ENCODE measurements around the gene CLDN9.

Gene CLDN9

DNA sequence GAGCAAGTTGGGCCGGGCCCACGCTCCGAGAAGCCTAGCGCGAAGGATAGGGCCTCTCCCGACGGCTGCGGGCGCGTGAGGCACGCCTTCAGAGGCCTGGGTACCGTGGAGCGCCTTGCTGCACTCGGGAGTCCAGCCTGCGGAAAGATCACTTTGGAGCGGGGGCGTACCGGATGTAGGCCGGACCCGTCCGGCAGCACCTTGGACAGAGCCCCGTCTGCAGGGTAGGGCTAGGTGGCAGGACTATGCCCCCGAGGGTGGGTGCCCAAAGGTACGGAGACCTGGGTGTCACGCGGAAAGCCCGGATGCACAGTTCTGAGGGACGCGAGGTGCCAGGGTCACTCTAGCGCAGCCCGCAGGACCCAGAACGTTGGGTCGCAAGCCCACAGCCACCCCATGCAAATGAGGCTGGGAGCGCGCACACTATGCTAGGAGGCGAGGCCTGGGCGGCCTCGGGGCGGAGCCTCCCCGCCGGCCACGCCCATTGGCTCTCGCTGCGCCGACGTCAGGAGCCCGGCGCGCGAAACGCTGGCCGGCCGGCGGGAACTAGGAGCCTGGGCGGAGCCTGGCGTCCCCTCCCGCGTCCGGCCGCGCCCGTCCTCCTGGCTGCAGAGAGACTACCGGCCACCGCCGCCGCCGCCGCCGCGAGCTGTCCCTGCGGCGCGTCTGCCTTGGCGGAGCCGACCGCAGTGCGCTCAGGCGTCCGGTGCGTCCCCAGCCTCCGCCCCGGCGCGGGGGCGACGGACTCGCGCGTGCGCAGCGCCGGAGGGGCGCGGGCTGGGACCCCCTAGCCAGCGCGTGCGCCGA, 43.8 kb upstream of the CLDN9 start, which contains the start of gene PAQR4:
Gene PAQR4 (plus strand): TSS at position 611 of the 807 bp plus-strand sequence. CDS start 327 bp downstream, outside the sequence.
- Histone ChIP-seq H3K9ac (ENCODE audit: low read length in 2 of 2) (no peak within 1 kb of the TSS), H3K36me3 (ENCODE audit: control insufficient read depth in 2 of 2, insufficient read depth in 2 of 2, low read length in 2 of 2) (no peaks in the 10 kb centered on the region), H3K27me3 (ENCODE audit: control insufficient read depth in 1 of 2, insufficient read depth in 2 of 2, low read length in 2 of 2) (peaks cover 39 to 60% of the 10 kb centered on the region in 2 donors), H3K4me1 (ENCODE audit: control insufficient read depth, insufficient read depth, low read length) (peaks cover 41% of the 10 kb centered on the region), H3K27ac (ENCODE audit: low read length) (no peak within 1 kb of the TSS), H3K9me3 (ENCODE audit: control insufficient read depth in 2 of 2, low read length in 2 of 2) (no peaks in the 10 kb centered on the region), H3K4me3 (ENCODE audit: low read length in 2 of 2) (peak within 1 kb of the TSS; percentile 43 to 81)

DNA sequence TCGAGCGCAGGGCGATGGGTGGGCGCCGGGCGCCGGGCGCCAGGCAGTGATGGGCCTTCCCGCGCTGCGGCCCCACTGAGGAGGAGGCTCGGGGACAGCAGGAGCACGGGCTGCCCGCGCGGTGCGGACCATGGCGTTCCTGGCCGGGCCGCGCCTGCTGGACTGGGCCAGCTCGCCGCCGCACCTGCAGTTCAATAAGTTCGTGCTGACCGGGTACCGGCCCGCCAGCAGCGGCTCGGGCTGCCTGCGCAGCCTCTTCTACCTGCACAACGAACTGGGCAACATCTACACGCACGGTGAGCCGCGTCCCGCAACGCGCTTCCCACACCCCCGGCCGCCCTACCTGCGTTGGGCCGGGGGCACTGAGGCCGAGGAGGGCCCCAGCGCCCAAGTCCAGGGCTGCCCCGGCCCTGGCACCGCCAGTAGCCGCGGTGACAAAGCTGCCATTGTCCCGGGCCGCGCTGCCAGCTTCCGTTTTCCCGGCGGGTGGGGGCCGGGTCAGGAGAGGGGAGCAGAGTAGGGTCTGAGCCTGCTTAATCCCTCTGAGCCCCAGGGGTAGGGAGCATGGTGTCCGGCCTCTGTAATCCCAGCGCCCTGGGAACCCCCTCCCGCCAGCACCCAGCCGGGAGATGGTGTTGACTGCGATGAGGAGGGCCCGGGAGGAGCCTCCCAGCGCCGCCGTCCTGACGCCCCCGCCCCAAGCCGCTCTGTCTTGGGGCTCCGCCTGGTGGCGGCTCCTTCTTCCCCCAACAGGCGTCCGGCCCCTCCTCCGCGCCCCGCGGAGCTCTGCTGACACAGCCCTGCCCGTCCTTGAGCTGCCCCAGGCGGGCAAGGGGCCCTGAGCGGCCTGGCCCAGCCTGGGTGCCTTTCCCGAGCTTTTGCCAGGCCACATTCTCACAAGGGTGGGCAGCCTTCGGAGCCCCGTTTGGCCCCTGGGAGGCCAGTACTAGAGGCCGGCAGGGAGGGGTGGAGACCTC, 42.9 kb upstream of the CLDN9 start:
- H3K9ac ChIP-seq (ENCODE audit: low read length in 2 of 2): no peak overlapping the region
- peaks cover 32% of the 10 kb centered on the region for H3K4me1 ChIP-seq (ENCODE audit: control insufficient read depth, insufficient read depth, low read length)
- no peaks in the 10 kb centered on the region for H3K36me3 ChIP-seq (ENCODE audit: control insufficient read depth in 2 of 2, insufficient read depth in 2 of 2, low read length in 2 of 2)
- no peaks in the 10 kb centered on the region for H3K9me3 ChIP-seq (ENCODE audit: control insufficient read depth in 2 of 2, low read length in 2 of 2)
- peaks cover 32 to 51% of the 10 kb centered on the region in 2 donors for H3K27me3 ChIP-seq (ENCODE audit: control insufficient read depth in 1 of 2, insufficient read depth in 2 of 2, low read length in 2 of 2)
- H3K27ac ChIP-seq (ENCODE audit: low read length): no peak overlapping the region
- H3K4me3 ChIP-seq (ENCODE audit: low read length in 2 of 2): peak overlapping the region; percentile 43 to 81

DNA sequence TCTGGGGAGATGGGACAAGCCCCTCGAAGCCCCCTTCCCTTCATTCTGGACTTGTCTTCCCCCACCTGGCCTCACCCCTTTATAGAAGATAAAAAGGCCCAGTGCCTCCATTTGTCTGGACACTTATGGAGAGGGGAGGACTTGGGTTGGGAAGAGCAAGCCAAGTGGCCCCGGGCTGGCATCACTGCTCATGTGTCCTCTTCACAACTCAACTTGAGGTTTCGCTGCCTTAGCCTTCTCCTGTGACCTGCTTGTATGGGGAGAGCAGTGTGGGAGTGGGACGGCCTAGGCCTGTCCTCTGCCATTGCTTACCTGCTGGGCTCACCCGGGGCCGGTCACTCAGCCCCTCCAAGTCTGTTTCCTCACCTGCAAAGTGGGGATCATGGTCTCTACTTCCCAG, 42.2 kb upstream of the CLDN9 start:
- no peak overlapping the region for H3K9ac ChIP-seq (ENCODE audit: low read length in 2 of 2)
- H3K27ac ChIP-seq (ENCODE audit: low read length): no peak overlapping the region
- H3K9me3 ChIP-seq (ENCODE audit: control insufficient read depth in 2 of 2, low read length in 2 of 2): no peaks in the 10 kb centered on the region
- H3K36me3 ChIP-seq (ENCODE audit: control insufficient read depth in 2 of 2, insufficient read depth in 2 of 2, low read length in 2 of 2): no peaks in the 10 kb centered on the region
- peaks cover 29 to 50% of the 10 kb centered on the region in 2 donors for H3K27me3 ChIP-seq (ENCODE audit: control insufficient read depth in 1 of 2, insufficient read depth in 2 of 2, low read length in 2 of 2)
- peak overlapping the region in 1 of 2 donors; percentile 8 for H3K4me3 ChIP-seq (ENCODE audit: low read length in 2 of 2)
- peaks cover 31% of the 10 kb centered on the region for H3K4me1 ChIP-seq (ENCODE audit: control insufficient read depth, insufficient read depth, low read length)

DNA sequence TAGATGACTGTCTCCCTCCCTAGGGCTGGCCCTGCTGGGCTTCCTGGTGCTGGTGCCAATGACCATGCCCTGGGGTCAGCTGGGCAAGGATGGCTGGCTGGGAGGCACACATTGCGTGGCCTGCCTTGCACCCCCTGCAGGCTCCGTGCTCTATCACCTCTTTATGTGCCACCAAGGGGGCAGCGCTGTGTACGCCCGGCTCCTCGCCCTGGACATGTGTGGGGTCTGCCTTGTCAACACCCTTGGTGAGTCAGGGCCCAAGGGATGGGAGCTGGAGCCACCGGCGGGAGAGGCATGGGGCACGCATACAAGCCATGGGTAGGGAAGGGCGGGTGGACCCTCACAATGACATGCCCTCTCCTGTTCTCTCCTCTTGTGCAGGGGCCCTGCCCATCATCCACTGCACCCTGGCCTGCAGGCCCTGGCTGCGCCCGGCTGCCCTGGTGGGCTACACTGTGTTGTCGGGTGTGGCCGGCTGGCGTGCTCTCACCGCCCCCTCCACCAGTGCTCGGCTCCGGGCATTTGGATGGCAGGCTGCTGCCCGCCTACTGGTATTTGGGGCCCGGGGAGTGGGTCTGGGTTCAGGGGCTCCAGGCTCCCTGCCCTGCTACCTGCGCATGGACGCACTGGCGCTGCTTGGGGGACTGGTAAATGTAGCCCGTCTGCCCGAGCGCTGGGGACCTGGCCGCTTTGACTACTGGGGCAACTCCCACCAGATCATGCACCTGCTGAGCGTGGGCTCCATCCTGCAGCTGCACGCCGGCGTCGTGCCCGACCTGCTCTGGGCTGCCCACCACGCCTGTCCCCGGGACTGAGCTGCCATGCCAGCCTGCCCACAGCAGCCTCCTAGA, 41.4 kb upstream of the CLDN9 start:
- H3K27me3 ChIP-seq (ENCODE audit: control insufficient read depth in 1 of 2, insufficient read depth in 2 of 2, low read length in 2 of 2): peaks cover 21 to 42% of the 10 kb centered on the region in 2 donors
- no peak overlapping the region for H3K9ac ChIP-seq (ENCODE audit: low read length in 2 of 2)
- H3K27ac ChIP-seq (ENCODE audit: low read length): no peak overlapping the region
- no peak overlapping the region for H3K4me3 ChIP-seq (ENCODE audit: low read length in 2 of 2)
- peaks cover 28% of the 10 kb centered on the region for H3K4me1 ChIP-seq (ENCODE audit: control insufficient read depth, insufficient read depth, low read length)
- no peaks in the 10 kb centered on the region for H3K36me3 ChIP-seq (ENCODE audit: control insufficient read depth in 2 of 2, insufficient read depth in 2 of 2, low read length in 2 of 2)
- no peaks in the 10 kb centered on the region for H3K9me3 ChIP-seq (ENCODE audit: control insufficient read depth in 2 of 2, low read length in 2 of 2)

DNA sequence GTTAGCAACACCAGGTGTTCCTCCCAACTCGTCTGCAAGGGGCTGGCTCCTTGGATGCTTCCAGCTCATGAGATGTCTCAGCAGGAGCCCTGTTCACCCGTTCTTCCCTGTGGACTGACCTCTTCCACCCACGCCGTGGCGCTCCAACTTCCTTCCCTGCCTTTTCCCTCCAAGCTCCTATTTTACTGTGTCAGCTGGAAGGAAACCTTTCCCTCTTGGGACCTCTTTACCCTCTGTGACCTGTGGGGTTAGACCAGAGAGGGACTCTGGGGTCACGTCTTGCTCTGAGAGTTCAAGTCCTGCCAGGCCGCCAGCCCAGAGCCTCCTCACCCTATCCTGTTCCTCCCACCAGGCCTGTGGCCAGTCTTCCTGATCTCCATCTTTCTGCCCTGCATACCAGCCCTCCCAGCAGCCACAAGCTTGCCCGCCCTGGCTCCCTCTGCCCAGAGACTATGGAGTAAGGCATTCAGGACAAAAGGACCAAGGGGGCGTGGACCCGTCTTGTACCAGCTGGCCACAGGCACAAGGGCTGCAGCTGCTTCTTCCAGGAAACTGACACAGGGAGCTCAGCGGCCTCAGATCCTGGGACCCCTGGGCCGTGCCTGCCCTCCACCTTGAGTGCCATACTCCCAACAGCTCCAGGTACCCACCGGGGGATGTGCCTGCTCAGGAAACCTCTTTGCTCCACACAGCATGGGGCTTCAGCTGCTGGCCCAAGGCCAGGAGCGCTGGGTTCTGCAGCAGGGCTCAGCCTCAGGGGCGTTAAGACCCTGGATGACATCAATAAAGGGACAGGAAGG, 40.5 kb upstream of the CLDN9 start:
- Histone ChIP-seq H3K36me3 (ENCODE audit: control insufficient read depth in 2 of 2, insufficient read depth in 2 of 2, low read length in 2 of 2) (no peaks in the 10 kb centered on the region), H3K9ac (ENCODE audit: low read length in 2 of 2) (no peak overlapping the region)

DNA sequence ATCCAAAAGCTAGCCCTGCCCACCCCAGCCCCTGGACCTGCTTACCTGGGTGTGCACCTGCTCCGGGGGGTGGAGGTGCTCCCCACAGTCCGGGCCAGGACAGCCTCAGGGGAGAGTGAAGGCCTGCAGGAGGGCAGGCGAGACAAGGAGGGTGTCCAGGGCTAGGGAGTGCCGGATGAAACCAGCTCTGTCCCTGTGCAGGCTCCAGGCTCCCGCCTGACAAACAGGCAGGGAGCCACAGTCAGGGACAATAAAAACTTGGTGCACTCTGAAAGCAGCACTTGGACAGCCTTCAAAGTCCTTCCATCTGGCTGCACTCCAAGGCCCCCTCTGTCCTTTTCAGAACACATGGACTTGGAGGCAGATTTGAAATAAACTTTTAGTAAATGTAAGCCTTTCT, 39.6 kb upstream of the CLDN9 start:
- Histone ChIP-seq H3K4me1 (ENCODE audit: control insufficient read depth, insufficient read depth, low read length) (peaks cover 20% of the 10 kb centered on the region), H3K27ac (ENCODE audit: low read length) (no peak overlapping the region), H3K27me3 (ENCODE audit: control insufficient read depth in 1 of 2, insufficient read depth in 2 of 2, low read length in 2 of 2) (peaks cover 11 to 25% of the 10 kb centered on the region in 2 donors), H3K9me3 (ENCODE audit: control insufficient read depth in 2 of 2, low read length in 2 of 2) (no peaks in the 10 kb centered on the region), H3K36me3 (ENCODE audit: control insufficient read depth in 2 of 2, insufficient read depth in 2 of 2, low read length in 2 of 2) (no peaks in the 10 kb centered on the region), H3K9ac (ENCODE audit: low read length in 2 of 2) (no peak overlapping the region), H3K4me3 (ENCODE audit: low read length in 2 of 2) (no peak overlapping the region)

More for the DNA sequence above, 40.5 kb upstream of the CLDN9 start:
- Histone ChIP-seq H3K27me3 (ENCODE audit: control insufficient read depth in 1 of 2, insufficient read depth in 2 of 2, low read length in 2 of 2) (peaks cover 19 to 34% of the 10 kb centered on the region in 2 donors), H3K27ac (ENCODE audit: low read length) (no peak overlapping the region), H3K4me1 (ENCODE audit: control insufficient read depth, insufficient read depth, low read length) (peaks cover 22% of the 10 kb centered on the region), H3K4me3 (ENCODE audit: low read length in 2 of 2) (no peak overlapping the region), H3K9me3 (ENCODE audit: control insufficient read depth in 2 of 2, low read length in 2 of 2) (no peaks in the 10 kb centered on the region)

DNA sequence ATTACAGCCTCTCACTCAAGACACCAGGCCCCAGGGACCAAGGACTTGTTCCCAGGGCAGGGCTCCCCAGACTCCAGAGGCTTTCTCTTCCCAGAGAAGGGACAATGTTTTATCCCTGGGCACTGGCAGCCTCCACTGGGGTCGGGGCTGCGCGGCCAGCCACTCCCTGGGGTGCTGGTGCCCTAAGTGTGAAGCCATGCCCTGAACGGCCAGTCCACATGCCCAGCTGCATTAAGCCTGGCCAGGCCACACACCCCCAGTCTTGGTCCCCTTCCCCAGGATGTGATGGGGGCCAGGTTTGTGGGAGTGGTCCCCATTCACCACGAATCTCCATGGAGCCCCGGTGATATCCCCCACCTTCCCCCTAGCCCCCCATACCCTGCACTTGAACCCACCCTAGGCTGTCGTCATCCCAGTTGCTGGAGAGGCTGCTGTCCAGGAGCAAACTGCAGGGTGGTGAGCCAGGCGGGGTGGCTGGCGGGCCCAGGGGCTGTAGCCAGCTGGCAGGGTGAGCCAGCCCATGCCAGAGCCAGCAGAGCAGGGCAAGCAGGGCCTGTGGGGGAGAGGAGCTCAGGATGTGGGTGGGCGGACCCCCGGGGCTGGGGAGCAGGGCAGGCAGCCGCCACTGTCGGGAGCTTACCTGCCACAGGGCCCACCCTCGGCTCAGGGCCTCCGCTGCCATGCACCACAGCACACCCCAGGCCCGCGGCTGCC, 39.0 kb upstream of the CLDN9 start:
- Histone ChIP-seq H3K36me3 (ENCODE audit: control insufficient read depth in 2 of 2, insufficient read depth in 2 of 2, low read length in 2 of 2) (no peaks in the 10 kb centered on the region), H3K27me3 (ENCODE audit: control insufficient read depth in 1 of 2, insufficient read depth in 2 of 2, low read length in 2 of 2) (peaks cover 5 to 18% of the 10 kb centered on the region in 2 donors), H3K4me3 (ENCODE audit: low read length in 2 of 2) (no peak overlapping the region), H3K4me1 (ENCODE audit: control insufficient read depth, insufficient read depth, low read length) (peaks cover 14% of the 10 kb centered on the region), H3K9me3 (ENCODE audit: control insufficient read depth in 2 of 2, low read length in 2 of 2) (no peaks in the 10 kb centered on the region), H3K27ac (ENCODE audit: low read length) (no peak overlapping the region), H3K9ac (ENCODE audit: low read length in 2 of 2) (no peak overlapping the region)

DNA sequence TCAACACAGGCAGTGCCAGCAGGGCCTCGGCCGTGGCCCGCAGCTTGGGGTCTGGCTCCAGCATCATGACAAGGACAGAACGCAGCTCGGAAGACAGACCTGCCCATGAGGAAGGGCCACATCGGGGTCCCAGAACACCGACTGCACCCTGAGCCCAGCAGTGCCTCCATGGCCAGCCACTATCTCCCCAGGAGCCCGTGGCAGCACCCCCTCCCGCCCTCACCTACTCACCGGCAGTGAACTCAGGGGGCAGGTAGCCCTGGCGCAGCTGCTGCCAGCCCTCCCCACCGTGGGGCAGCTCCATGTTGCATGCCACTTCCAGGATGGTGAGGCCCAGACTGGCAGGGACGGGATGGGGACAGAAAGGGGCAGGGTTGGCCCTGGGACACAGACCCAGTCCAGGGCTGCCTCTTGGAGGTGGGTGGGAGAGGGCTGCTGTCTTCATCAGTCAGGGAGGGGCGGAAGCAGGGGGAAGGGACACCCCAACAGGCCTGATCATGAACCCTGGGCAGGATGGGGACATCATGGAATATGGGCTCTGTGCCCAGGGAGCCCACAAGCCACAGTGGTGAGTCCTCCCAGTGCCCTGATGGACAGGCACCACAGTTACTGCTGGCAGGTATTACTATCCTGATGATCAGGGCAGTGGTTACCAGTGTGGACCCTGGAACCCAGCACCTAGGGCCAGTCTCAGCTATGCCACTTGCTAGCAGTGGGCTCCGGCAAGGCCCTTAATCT, 38.2 kb upstream of the CLDN9 start:
- H3K36me3 ChIP-seq (ENCODE audit: control insufficient read depth in 2 of 2, insufficient read depth in 2 of 2, low read length in 2 of 2): no peaks in the 10 kb centered on the region
- no peak overlapping the region for H3K27ac ChIP-seq (ENCODE audit: low read length)
- peaks cover 8 to 18% of the 10 kb centered on the region in 2 donors for H3K27me3 ChIP-seq (ENCODE audit: control insufficient read depth in 1 of 2, insufficient read depth in 2 of 2, low read length in 2 of 2)
- H3K9ac ChIP-seq (ENCODE audit: low read length in 2 of 2): no peak overlapping the region
- H3K4me3 ChIP-seq (ENCODE audit: low read length in 2 of 2): no peak overlapping the region
- H3K4me1 ChIP-seq (ENCODE audit: control insufficient read depth, insufficient read depth, low read length): peaks cover 10% of the 10 kb centered on the region
- H3K9me3 ChIP-seq (ENCODE audit: control insufficient read depth in 2 of 2, low read length in 2 of 2): no peaks in the 10 kb centered on the region
